ENCODE measurements around the gene B3GNT7. TPM values are rescaled to one million over a fixed set of nuclear protein-coding genes. Genes with fewer than 3 reads are reported as not detected.
A peak's percentile ranks its signal among the peaks of the same experiment; 100 is the strongest.
"Not testable (repeated sequence)": the region's sequence is repeated elsewhere in the genome, so short reads cannot be mapped to it uniquely, and the experiment has no call there.

Gene B3GNT7
- polyA plus RNA-seq, 12 donors: 0.26 to 16.6 (median 0.51) TPM; not detected in 1

DNA sequence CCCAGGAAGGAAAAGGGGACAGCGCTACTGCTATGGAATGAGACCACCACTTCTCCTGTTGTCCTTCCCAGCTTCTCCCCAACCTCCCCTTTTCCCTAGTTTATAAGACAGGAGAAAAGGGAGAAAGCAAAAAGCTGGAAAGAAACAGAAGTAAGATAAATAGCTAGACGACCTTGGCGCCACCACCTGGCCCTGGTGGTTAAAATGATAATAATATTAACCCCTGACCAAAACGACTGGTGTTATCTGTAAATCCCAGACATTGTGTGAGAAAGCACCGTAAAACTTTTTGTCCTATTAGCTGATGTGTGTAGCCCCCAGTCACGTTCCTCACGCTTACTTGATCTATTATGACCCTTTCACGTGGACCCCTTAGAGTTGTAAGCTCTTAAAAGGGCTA is 5.2 kb downstream of the B3GNT7 start:
- not testable (repeated sequence) for DNase-seq

DNA sequence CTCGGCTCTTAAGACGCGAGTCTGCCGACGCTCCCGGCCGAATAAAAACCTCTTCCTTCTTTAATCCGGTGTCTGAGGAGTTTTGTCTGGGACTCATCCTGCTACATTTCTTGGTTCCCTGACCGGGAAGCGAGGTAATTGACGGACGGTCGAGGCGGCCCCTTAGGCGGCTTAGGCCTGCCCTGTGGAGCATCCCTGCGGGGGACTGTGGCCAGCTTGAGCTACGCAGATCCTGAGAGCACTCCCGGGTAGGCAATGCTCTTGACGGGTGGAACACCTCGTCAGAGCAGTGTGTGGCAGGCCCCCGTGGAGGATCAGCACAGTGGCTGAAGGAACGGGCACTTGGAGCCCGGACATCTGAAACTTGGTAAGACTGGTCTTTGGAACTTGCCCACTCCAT is 5.6 kb downstream of the B3GNT7 start:
- DNase-seq: not testable (repeated sequence)

DNA sequence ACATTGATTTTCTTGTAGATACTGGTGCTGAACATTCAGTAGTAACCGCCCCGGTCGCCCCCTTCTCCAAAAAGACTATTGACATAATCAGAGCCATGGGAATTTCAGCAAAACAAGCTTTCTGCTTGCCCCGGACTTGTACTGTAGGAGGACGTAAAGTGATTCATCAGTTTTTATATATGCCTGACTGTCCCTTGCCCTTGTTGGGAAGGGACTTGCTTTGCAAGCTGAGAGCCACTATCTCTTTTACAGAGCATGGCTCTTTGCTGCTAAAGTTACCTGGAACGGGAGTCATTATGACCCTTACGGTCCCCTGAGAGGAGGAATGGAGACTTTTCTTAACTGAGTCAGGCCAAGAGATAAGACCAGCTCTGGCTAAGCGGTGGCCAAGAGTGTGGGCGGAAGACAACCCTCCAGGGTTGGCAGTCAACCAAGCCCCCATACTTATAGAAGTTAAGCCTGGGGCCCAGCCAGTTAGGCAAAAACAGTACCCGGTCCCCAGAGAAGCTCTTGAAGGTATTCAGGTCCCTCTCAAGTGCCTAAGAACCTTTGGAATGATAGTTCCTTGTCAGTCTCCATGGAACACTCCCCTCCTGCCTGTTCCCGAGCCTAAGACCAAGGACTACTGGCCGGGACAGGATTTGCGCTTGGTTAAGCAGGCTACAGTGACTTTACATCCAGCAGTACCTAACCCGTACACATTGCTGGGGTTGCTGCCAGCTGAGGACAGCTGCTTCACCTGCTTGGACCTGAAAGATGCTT is 8.1 kb downstream of the B3GNT7 start:
- DNase-seq: not testable (repeated sequence)

DNA sequence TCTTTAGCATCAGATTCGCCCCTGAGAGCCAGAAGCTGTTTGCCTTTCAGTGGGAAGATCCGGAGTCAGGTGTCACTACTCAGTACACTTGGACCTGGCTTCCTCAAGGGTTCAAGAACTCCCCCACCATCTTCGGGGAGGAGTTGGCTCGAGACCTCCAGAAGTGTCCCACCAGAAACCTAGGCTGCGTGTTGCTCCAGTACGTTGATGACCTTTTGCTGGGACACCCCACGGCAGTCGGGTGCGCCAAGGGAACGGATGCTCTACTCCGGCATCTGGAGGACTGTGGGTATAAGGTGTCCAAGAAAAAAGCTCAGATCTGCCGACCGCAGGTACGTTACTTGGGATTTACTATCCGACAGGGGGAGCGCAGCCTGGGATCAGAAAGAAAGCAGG is 8.7 kb downstream of the B3GNT7 start:
- not testable (repeated sequence) for DNase-seq

DNA sequence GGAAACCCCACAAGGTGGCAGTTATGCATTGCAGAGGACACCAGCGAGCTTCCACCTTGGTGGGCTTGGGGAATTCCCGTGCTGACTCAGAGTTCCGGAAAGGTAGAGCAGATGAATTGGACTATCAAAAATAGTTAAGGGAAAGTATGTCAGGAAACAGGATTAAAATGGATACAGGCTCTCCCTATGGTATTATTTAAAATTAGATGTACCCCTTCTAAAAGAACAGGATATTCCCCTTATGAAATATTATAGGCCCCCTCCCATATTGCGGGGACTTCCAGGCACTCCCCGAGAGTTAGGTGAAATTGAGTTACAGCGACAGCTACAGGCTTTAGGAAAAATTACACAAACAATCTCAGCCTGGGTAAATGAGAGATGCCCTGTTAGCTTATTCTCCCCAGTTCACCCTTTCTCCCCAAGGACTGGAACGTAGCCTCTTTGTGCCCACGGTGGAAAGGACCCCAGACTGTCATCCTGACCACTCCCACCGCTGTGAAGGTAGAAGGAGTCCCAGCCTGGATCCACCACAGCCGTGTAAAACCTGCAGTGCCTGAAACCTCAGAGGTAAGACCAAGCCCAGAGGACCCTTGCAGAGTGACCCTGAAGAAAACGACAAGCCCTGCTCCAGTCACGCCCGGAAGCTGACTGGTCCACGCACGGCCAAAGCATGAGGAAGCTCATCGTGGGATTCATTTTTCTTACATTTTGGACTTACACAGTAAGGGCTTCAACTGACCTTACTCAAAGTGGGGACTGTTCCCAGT is 10.3 kb downstream of the B3GNT7 start:
- not testable (repeated sequence) for DNase-seq

DNA sequence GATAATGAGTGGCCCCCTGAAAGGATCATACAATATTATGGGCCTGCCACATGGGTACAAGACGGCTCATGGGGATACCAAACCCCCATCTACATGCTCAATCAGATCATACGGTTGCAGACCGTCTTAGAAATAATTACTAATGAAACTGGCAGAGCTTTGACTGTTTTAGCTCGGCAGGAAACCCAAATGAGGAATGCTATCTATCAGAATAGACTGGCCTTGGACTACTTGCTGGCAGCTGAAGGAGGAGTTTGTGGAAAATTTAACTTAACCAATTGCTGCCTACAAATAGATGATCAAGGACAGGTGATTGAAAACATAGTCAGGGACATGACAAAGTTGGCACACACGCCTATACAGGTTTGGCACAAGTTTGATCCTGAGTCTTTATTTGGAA is 12.2 kb downstream of the B3GNT7 start:
- not testable (repeated sequence) for DNase-seq

DNA sequence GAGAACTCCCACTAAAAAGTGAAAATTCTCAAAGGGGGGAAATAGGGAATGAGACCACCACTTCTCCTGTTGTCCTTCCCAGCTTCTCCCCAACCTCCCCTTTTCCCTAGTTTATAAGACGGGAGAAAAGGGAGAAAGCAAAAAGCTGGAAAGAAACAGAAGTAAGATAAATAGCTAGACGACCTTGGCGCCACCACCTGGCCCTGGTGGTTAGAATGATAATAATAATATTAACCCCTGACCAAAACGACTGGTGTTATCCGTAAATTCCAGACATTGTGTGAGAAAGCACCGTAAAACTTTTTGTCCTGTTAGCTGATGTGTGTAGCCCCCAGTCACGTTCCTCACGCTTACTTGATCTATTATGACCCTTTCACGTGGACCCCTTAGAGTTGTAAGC is 12.8 kb downstream of the B3GNT7 start:
- not testable (repeated sequence) for DNase-seq

DNA sequence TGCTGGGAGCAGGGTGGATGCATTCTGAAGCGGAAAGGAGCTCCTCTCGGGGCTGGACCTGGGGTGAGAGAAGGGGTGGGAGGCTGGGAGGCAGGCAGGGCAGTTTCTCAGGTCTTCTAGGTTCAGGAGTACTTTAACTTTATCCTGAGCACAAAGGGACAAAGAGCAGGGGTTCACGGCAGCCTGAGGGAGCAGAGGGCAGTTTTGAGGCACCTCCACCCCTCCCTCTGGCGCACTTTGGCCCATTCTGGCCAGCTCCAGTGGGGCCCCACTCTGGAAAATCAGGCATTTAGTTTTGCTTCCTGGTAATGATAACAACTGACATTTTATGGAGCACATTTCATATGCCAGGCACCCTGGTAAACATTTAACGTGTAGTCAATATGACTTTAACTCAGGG is 14.3 kb downstream of the B3GNT7 start:
- DNase-seq: no peak

DNA sequence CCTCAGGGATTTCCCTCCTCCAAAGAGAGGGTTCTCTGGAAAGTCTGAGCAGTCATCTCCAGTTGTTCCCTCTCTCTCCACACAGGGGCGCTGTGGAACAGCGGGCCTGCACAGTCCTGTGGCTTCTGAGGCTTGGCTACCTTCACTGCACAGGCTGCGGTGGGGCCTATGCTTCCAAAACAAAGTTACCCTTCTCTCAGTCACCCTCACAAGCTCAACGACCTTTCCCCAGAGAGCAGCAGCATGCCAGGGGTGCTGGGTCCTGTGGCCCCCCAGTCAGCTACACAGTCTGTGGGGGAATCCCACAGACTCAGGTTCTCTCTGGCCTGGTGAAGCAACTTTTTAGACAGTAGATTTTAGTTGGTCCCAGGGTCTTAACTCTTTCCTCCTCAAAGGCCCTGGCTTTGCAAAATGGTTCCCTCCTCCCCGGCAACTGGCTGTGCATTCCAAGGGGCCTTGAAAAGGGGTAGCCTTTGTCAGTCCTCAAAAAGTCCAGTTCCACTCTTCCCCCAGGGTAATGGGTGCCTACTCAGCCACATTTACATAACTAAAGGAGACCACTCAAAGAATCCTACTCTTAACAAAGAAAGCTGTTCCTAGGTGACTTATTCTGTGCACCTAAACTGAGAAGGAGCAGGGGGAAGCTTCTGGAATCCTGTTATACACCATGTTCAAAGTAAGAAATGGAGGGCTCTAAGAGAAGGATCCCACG is 14.9 kb downstream of the B3GNT7 start:
- DNase-seq: no peak

DNA sequence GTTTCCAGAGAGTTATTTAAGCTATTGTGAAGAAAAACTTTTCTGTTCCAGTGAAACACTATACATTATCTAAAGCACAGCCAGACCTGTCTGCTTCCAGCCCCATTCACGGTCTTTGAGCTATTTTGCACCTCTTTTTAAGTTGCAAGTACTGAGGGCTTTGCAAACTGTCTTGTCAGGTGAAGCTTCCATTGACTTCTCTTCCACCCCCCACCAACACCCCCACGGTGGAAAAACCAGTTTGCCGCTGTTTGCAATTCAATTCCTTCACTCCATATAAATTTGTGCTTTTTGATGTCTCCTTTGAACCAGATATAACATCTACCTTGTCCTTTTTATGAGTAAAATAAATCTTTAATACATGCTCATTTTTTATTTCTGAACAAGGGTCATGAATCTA is 15.7 kb downstream of the B3GNT7 start:
- no peak for DNase-seq

DNA sequence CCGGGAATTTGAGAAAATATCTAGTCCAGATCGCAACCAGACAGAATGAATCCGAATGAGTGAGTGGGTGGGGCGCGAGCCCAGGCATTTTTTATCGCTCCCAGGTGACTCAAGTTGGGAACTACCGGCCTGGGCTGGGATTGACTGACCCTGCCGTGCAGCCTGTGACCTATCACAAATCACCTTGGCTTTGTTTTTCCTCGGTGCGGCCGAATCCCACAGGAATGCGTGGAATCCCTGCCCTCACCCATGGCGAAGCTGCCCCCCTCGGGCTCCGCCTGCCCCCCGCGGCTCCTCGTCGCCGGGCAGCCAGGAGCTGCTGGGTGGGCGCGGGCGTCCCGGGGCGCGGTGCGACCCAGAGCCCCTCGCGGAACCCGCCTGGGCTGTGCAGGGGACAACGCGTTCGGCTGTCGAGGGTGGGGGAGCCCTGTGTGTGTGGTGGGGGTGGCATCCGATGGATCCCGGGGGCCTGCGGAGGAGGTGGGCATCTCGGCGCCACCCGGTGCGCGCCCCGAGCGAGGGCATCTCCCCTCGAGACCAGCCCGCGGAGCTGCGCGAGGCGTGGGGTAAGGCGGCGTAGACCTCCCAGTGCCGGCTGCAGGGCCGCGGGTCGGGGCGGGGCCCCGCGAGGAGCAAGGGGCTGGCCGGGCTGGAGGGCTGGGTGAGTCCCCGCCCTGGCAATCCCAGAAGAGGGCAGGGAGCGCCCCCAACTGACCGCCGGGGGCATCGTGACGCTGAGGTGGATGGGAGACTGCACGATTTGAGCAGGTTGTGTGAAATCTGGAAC is 16.5 kb downstream of the B3GNT7 start:
- DNase-seq: peak; percentile 83

DNA sequence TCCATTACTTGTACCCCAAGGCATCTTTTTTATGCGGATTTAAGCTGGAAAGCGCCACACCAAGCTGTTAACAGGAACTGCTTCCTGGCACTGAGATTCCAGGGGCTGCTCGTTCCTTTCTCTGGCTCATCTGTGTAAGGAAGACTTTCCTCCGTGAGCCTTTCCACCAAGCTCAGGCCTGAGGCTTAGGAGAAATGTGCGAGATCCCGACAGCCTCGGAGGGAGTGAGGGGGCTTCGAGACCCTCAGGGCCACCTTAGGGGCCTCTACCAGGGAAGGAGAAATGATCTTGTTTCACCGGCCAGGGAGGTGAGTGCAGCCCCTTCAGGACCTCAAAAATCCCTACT is 17.1 kb downstream of the B3GNT7 start:
- DNase-seq: no peak

DNA sequence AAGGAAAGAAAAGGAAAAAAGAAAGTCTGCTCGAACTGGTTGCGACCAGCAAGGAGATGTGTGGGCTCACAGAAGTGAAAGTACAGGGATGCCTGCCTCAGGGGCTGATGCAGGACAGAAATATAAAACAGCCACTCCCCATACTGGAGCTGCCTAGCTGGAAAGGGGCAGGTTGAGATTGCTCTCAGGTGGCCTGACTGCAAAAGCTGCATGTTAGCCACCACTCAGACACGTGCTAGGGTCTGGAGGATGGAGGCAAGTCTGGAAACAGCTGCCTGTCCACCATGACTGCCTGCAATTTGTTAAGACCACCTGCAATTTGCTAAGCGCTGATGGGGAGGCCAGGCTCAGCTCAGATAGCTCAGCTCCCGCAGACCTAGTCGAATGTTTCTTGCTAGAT is 17.9 kb downstream of the B3GNT7 start:
- no peak for DNase-seq

DNA sequence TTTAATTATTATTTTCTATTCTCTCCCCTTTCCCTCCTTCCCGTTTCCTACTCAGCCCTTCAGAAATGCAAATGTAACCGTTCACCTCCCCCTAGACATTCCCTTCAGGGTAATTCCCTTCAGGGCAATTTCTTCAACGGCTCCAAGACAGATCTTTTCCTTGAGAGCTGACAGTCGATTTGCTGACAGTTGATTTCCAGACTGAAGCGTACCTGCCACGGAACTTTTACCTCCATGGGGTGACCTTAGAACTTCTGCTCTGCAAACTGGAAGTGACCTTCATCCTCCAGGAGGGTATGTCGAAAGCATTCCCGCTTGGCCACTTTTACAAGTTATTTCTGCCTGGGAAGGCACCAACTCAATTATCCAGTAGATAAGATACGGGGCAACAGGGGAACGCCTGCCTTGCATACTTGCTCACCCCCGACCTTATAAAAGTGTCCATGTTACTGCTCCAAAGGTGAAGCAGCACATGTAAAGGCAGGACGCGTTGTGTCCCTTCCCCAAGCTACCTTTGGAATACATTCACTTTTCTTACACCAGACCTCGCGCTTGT is 18.5 kb downstream of the B3GNT7 start:
- DNase-seq: no peak

DNA sequence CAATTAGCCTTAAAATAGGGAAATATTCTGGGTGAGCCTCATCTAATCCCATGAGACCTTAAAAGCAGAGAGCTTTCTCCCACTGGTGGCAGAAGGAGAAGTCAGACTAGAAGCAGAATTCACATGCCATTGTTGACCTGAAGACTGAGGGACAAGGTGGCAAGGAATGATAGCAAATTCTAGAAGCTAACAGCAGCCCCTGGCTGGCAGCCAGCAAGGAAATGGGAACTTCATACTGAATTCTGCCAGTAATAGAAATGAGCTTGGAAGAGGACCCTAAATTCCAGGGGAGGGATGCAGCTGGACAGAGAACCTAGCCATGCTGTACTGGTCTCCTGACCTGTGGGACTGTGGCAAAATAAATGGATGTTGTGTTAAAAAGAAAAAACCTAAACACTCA is 19.5 kb downstream of the B3GNT7 start:
- no peak for DNase-seq

DNA sequence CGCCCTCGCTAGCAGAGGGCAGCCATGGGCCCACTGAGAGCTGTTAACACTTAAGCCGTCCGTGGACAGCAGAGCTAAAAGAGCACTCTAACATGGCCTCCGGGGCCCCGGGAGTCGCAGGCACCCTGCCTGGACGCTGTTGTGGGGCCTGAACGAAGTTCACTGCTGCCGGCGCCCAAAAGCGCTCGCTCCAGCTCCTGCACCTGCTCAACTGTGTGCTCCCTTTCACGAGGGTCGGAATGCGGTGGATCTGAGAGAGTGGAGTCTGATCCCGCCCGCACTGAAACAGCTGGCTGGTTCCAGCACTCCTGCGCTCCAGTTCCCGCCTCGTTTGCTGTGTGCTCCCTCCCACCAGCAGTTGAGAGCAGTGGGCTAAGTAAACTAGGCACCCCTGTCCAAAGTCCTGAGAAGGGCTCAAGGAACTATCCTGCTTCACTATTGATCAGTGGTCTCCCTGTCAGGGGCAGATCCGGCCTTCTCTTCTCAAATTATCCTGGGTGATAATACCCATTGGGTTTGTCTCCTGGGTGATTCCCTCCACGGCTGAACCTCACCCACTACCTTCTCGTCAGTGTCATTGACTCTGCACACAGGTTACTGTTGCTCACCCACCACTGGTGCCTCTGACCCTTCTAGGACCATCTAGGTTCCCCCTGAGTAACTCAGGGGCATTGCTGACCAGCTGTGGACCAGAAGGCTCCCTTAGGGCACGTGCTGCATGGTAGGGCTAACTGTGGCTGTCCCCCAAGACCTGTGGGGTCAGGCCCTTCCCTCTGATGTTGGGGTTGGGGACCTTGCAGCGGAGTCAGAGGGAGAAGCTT is 23.5 kb downstream of the B3GNT7 start:
- no peak for DNase-seq

DNA sequence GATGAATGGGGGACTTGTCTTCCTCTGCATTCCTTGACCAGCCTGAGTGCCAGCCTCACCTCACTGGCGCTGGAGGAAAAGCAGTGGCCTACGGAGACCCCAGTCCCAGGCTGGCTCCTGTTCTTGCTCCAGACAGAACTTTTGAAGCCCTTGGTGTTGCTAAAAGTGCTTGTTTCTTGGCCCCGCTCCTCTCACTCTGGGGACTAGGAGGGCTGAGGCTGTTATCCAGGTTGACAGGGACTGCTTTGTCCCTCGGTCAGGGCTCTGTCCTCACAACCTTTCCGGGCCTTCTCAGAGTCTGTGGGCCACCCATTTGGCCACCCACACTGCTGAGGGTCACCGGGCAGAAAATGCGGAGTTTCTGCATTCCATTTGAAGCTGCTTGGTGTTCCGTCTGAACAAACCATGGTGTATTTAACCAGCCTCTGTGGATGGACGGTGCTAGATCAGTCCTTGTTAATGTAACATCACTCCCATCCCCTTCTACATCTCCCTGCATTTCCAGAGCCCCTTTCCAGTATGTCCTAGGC is 25.6 kb downstream of the B3GNT7 start:
- DNase-seq: no peak

DNA sequence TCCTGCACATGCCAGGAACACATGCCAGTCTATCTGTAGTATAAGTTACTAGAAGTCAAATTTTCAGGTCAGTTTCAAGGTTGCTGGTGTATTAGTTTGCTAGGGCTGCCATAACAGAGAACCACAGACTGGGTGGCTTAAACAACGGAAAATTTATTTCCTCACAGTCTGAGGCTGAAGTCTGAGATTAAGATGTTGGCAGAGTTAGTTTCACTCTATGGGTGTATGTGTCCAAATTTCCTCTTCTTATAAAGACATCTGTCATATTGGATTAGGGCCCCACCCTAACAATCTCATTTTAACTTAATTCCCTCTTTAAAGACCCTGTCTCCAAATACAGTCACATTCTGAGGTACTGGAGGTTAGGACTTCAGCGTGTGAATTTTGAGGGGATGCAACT is 26.5 kb downstream of the B3GNT7 start:
- no peak for DNase-seq

DNA sequence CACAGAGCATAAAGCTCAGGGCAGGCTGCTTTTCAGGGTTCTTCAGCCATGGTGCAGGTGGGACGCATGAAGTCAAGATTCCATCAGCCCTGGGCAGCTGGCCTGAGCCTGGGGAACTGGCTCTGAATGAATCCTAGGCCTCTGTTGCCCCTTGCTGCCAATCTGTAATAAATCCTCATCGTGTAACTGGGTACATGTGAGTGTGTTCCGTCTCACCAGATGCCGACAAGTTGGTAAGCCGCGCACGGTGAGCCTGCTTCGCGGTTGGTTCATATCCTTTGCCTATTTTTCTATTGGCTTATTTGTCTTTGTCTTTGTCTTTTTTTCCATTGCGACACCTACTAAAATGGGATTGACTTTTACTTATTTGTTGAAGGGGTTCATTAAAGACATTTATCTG is 27.7 kb downstream of the B3GNT7 start:
- no peak for DNase-seq

DNA sequence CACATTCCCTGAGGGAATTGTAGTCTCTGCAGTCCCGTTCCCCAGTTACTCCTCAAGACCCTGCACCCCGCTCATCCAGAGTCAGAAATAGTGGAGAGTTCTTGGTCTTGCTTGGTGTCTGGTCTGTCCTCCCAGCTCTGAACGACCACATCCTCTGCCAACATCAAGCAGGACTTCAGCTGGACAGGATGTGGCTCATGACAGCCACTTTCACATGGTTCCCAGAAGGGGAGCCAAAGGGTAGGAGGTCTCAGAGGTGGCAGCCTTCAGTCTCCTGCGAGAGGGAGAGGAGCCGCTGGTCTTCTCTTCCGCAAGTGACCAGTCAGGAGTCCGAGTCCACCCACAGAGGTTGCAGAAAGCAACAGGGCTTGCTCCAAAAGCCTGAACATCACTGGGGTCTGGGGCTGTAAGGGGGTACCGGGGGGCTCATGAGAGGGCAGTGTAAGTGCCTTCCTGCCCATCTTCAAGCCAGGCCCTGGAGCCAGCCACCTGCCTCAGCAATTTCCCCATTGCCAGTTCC is 29.8 kb downstream of the B3GNT7 start:
- DNase-seq: no peak
